GM12878 (cell line): Measurements from ENCODE around the gene SMG6. TPM values are rescaled to one million over a fixed set of nuclear protein-coding genes. Genes with fewer than 3 reads are reported as not detected.

ENCODE experiments used
- CBX3 ChIP-seq: fragments of 200-600 bp; sonication (generic); IDR thresholded peaks from 2 replicates; pipeline ENCODE4 v1.6.1; 2016; ENCODE audit warnings: low read depth, borderline replicate concordance
- EZH2 ChIP-seq: IDR thresholded peaks from 2 replicates; pipeline ENCODE4 v1.6.1; 2012; ENCODE audit warnings: low read depth, mild to moderate bottlenecking, control low read depth, inconsistent platforms, low read length, borderline replicate concordance; ENCODE audit not compliant: control insufficient read depth
- IRF4 ChIP-seq: IDR thresholded peaks from 2 replicates; pipeline ENCODE4 v1.6.1; 2011; ENCODE audit warnings: low read depth, low read length
- MEF2B ChIP-seq: fragments of 450-650 bp; IDR thresholded peaks from 2 replicates; pipeline ENCODE4 v1.6.1; 2018; ENCODE audit warnings: mild to moderate bottlenecking, moderate library complexity; ENCODE audit not compliant: partially characterized antibody, poor library complexity, severe bottlenecking
- NBN ChIP-seq: fragments of 450-650 bp; IDR thresholded peaks from 2 replicates; pipeline ENCODE4 v1.6.1; 2016
- NRF1 ChIP-seq: conservative IDR thresholded peaks from 2 replicates; pipeline ENCODE4 v1.6.1; 2011; ENCODE audit warnings: mild to moderate bottlenecking, low read depth, low read length, improper control_type of control experiment
- RUNX3 ChIP-seq: IDR thresholded peaks from 2 replicates; pipeline ENCODE4 v1.6.1; 2012; ENCODE audit warnings: low read length, inconsistent platforms
- SMC3 ChIP-seq: IDR thresholded peaks from 2 replicates; pipeline ENCODE4 v1.6.1; 2011; ENCODE audit warnings: low read length, improper control_type of control experiment, borderline replicate concordance
- SRF ChIP-seq, 2 experiments: IDR thresholded peaks; 2 replicates each; pipeline ENCODE4 v1.6.1; 2011; ENCODE audit warnings: low read depth in 2 of 2, low read length in 2 of 2, mild to moderate bottlenecking in 1 of 2, moderate library complexity in 1 of 2
- polyA plus RNA-seq, 11 experiments: library from polyadenylated mRNA; depleted of rRNA in 4 of 11; unstranded in 6 of 11; stranded (reverse) in 5 of 11; fragments of >200 nt; fragmentation: Nextera tagmentation in 4 of 11; fragmentation: Illumina TruSeq in 1 of 11; extraction: Ambion mirVana in 4 of 11; extraction: Trizol in 1 of 11; gene quantifications; 1 replicate in 1 of 11; 2 replicates in 10 of 11; pipeline versions ENCODE4 v1.2.1 to v1.2.3, GENCODE V29; 2011 to 2016; ENCODE audit warnings: inconsistent platforms in 2 of 11, missing spikeins in 2 of 11, low read depth in 1 of 11
- total RNA-seq, 4 experiments: library from RNA; depleted of rRNA in 3 of 4; stranded (reverse); fragments of >200 nt in 3 of 4; fragmentation: Illumina TruSeq in 1 of 4; extraction: Trizol in 1 of 4; gene quantifications; 2 replicates each; pipeline versions ENCODE4 v1.2.1 to v1.2.3, GENCODE V29; 2013 to 2021
- TF ChIP-seq, protein P1 (sequence below): fragments of 450-650 bp; formaldehyde crosslinking; IDR thresholded peaks from 2 replicates; pipeline ENCODE4 v1.4.0; 2022; ENCODE audit warnings: mild to moderate bottlenecking, moderate library complexity
- TF ChIP-seq, protein P2 (sequence below): IDR thresholded peaks from 2 replicates; pipeline ENCODE4 v1.6.1; 2011; ENCODE audit warnings: borderline replicate concordance, low read depth, mild to moderate bottlenecking, moderate library complexity, low read length; ENCODE audit not compliant: insufficient read depth, poor library complexity, severe bottlenecking

SMG6 gene
- total and polyA plus RNA-seq, 10 of the 15 experiments (the other 5 are each of a cell fraction or from before 2014, with no cell fraction given) = 0.58 to 28.7 (median 15.7) TPM

DNA sequence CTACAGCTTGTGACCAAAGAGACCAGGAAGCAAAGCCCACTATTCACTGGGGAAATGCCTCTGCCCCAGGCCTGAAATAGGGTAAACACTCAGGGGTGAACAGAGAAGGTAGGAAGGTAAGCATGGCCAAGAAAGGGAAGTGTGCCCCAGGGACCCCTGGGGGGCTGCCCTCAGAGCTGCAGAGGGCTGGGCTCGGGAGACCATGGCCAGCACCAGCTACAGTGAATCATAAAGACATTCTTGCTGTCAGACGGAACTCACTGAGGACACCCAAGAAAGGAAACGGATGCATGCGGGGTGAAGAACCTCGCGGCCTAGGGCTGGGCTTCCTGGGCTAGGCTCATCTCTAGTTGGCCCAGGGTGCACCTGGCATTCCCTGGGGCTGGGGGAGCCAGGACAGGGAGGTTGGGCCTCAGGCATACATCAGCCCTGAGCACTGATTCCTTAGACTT lies 239.0 kb downstream of the SMG6 start (continued):
- TF ChIP-seq, protein P1, sequence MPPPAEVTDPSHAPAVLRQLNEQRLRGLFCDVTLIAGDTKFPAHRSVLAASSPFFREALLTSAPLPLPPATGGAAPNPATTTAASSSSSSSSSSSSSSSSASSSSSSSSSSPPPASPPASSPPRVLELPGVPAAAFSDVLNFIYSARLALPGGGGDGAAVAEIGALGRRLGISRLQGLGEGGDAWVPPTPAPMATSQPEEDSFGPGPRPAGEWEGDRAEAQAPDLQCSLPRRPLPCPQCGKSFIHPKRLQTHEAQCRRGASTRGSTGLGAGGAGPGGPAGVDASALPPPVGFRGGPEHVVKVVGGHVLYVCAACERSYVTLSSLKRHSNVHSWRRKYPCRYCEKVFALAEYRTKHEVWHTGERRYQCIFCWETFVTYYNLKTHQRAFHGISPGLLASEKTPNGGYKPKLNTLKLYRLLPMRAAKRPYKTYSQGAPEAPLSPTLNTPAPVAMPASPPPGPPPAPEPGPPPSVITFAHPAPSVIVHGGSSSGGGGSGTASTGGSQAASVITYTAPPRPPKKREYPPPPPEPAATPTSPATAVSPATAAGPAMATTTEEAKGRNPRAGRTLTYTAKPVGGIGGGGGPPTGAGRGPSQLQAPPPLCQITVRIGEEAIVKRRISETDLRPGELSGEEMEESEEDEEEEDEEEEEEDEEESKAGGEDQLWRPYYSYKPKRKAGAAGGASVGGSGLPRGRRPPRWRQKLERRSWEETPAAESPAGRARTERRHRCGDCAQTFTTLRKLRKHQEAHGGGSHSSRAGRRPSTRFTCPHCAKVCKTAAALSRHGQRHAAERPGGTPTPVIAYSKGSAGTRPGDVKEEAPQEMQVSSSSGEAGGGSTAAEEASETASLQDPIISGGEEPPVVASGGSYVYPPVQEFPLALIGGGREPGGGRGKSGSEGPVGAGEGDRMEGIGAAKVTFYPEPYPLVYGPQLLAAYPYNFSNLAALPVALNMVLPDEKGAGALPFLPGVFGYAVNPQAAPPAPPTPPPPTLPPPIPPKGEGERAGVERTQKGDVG (CRISPR knock-in tag) = no peak
- TF ChIP-seq IRF4 = no peak
- TF ChIP-seq RUNX3 = peak; percentile 1; the same call in 1 of the 2 replicates
- no peak for TF ChIP-seq CBX3
- TF ChIP-seq NBN = no peak
- TF ChIP-seq SRF (IDR thresholded peaks at IDR 0.05; ENCODE audit: low read depth in 2 of 2, low read length in 2 of 2) = peak in 1 of 2 experiments; percentile 39; a peak in 1 of 4 replicates
- TF ChIP-seq MEF2B = no peak
- no peak for TF ChIP-seq NRF1
- TF ChIP-seq, protein P2, sequence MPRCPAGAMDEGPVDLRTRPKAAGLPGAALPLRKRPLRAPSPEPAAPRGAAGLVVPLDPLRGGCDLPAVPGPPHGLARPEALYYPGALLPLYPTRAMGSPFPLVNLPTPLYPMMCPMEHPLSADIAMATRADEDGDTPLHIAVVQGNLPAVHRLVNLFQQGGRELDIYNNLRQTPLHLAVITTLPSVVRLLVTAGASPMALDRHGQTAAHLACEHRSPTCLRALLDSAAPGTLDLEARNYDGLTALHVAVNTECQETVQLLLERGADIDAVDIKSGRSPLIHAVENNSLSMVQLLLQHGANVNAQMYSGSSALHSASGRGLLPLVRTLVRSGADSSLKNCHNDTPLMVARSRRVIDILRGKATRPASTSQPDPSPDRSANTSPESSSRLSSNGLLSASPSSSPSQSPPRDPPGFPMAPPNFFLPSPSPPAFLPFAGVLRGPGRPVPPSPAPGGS = peak; percentile 37
- no peak for TF ChIP-seq SMC3
- no peak for TF ChIP-seq EZH2
- TF ChIP-seq, all 136 proteins: peak for 7
